ENCODE data around the gene LCE1F.

- TF ChIP-seq CTCF (IDR thresholded peaks at IDR 0.05), result no peak
- TF ChIP-seq POLR2A (IDR thresholded peaks at IDR 0.05), result no peak
Measured at GRCh38 chr1:152739841-152740240, 35.1 kb upstream of the LCE1F start.
